HCT116 (cell line): ENCODE results near the gene GNG2. TPM values are rescaled to one million over a fixed set of nuclear protein-coding genes. Genes with fewer than 3 reads are reported as not detected.

Source experiments
- ATAC-seq: fragments of 200-7000 bp; cut with Tn5 transposase; 2 replicates; pipeline ENCODE4 v1.9.1; 2020; ENCODE audit warnings: mild to moderate bottlenecking, moderate library complexity
- BruUV-seq: library from RNA; stranded (reverse); fragments of 400-500 nt; replicated peaks from 2 replicates; lab custom pipeline; 2021; lab: Mats Ljungman, UMichigan
- CTCF ChIA-PET: fragments of 300-600 bp; sonication (Branson Sonifier 250); formaldehyde crosslinking; loops from one replicate; lab custom pipeline; 2021; ENCODE audit warnings: antibody characterized with exemption; lab: Charles Lee
- POLR2A ChIA-PET: fragments of 300-600, 350-600 bp; sonication (Branson Sonifier 250); formaldehyde crosslinking; loops from one replicate; lab custom pipeline; 2021; ENCODE audit warnings: antibody characterized with exemption; lab: Charles Lee
- RAD21 ChIA-PET, 2 experiments: fragments of 300-600 bp; sonication (Branson Sonifier 250); formaldehyde crosslinking; loops; one replicate each; lab custom pipeline; 2023; ENCODE audit warnings: low total read pairs in 2 of 2; ENCODE audit not compliant: uncharacterized antibody in 2 of 2, unreplicated experiment in 2 of 2, low non-redundant PET in 1 of 2; lab: Charles Lee
- DNase-seq: peaks from one replicate; pipeline ENCODE4 v3.0.0-alpha.2; 2010; ENCODE audit warnings: low read depth, low spot score
- H2AFZ ChIP-seq: fragments of 200-600 bp; shearing (Covaris generic), sonication (generic); 2 replicates; pipeline ENCODE4 v1.6.1; 2017; ENCODE audit warnings: low read depth, mixed run types, mixed read lengths, antibody characterized with exemption, low read length; ENCODE audit not compliant: poor library complexity, severe bottlenecking
- H3K27ac ChIP-seq: 2 replicates; pipeline ENCODE4 v1.5.1; 2012; ENCODE audit warnings: low read depth, low read length
- H3K27me3 ChIP-seq: fragments of 200-600 bp; sonication (generic); 2 replicates; pipeline ENCODE4 v1.6.1; 2016; ENCODE audit warnings: mixed run types, low read length, mixed read lengths; ENCODE audit not compliant: insufficient read depth
- H3K36me3 ChIP-seq, 2 experiments: fragments of 200-500 bp in 1 of 2; fragments of 200-600 bp in 1 of 2; sonication (Bioruptor generic) in 1 of 2; sonication (generic) in 1 of 2; 2 replicates each; pipeline versions ENCODE4 v1.5.1 to v1.6.1; 2014 to 2016; ENCODE audit warnings: low read length in 2 of 2, inconsistent platforms in 1 of 2, mixed read lengths in 1 of 2, mixed run types in 1 of 2; ENCODE audit not compliant: insufficient read depth in 2 of 2, control insufficient read depth in 1 of 2
- H3K4me1 ChIP-seq, 2 experiments: fragments of 200-600 bp in 1 of 2; sonication (generic) in 1 of 2; 2 replicates each; pipeline versions ENCODE4 v1.5.1 to v1.6.1; 2012 to 2017; ENCODE audit warnings: low read length in 2 of 2, inconsistent platforms in 1 of 2, mild to moderate bottlenecking in 1 of 2, mixed read lengths in 1 of 2, mixed run types in 1 of 2, moderate library complexity in 1 of 2; ENCODE audit not compliant: insufficient read depth in 2 of 2, control insufficient read depth in 1 of 2
- H3K4me2 ChIP-seq: fragments of 200-600 bp; sonication (generic); 2 replicates; pipeline ENCODE4 v1.6.1; 2017; ENCODE audit warnings: mixed run types, low read length, mixed read lengths
- H3K4me3 ChIP-seq, 2 experiments: fragments of 200-600 bp in 1 of 2; sonication (generic) in 1 of 2; replicated peaks in 1 of 2; 2 replicates each; pipeline ENCODE4 v1.5.1; 2011 to 2016; ENCODE audit warnings: low read length in 2 of 2, control low read depth in 1 of 2, low read depth in 1 of 2, mild to moderate bottlenecking in 1 of 2, mixed read lengths in 1 of 2, mixed run types in 1 of 2
- H3K79me2 ChIP-seq: fragments of 200-600 bp; sonication (generic); 2 replicates; pipeline ENCODE4 v1.6.1; 2017; ENCODE audit warnings: mild to moderate bottlenecking, mixed run types, low read length, moderate library complexity, mixed read lengths; ENCODE audit not compliant: insufficient read depth
- H3K9ac ChIP-seq: fragments of 200-600 bp; sonication (generic); 2 replicates; pipeline ENCODE4 v1.6.1; 2016; ENCODE audit warnings: low read length, mixed read lengths
- H3K9me2 ChIP-seq: fragments of 200-600 bp; sonication (generic), shearing (Covaris generic); 2 replicates; pipeline ENCODE4 v1.6.1; 2017; ENCODE audit warnings: mixed run types, mild to moderate bottlenecking, moderate library complexity; ENCODE audit not compliant: insufficient read depth
- H3K9me3 ChIP-seq, 2 experiments: fragments of 200-500 bp in 1 of 2; fragments of 200-600 bp in 1 of 2; sonication (Bioruptor generic) in 1 of 2; sonication (generic) in 1 of 2; 2 replicates each; pipeline ENCODE4 v1.6.1; 2014 to 2017; ENCODE audit warnings: low read length in 2 of 2, mixed read lengths in 2 of 2, inconsistent platforms in 1 of 2, low read depth in 1 of 2, mild to moderate bottlenecking in 1 of 2, mixed run types in 1 of 2, moderate library complexity in 1 of 2; ENCODE audit not compliant: control insufficient read depth in 1 of 2, insufficient read depth in 1 of 2
- H4K20me1 ChIP-seq: fragments of 200-600 bp; sonication (generic), shearing (Covaris generic); 2 replicates; pipeline ENCODE4 v1.6.1; 2017; ENCODE audit warnings: mixed run types, mild to moderate bottlenecking, moderate library complexity; ENCODE audit not compliant: insufficient read depth
- CBX3 ChIP-seq: IDR thresholded peaks from 2 replicates; pipeline ENCODE4 v1.6.1; 2012; ENCODE audit warnings: low read depth
- CEBPB ChIP-seq: IDR thresholded peaks from 2 replicates; pipeline ENCODE4 v1.6.1; 2012; ENCODE audit warnings: low read depth
- EZH2phosphoT487 ChIP-seq: fragments of 200-600 bp; IDR thresholded peaks from 2 replicates; pipeline ENCODE4 v1.6.1; 2018; ENCODE audit warnings: antibody characterized with exemption, borderline replicate concordance
- POLR2A ChIP-seq: IDR thresholded peaks from 2 replicates; pipeline ENCODE4 v1.7.0; 2011; ENCODE audit warnings: borderline replicate concordance; ENCODE audit not compliant: insufficient read depth, insufficient read length; ENCODE audit errors: extremely low read depth
- POLR2AphosphoS5 ChIP-seq: IDR thresholded peaks from 2 replicates; pipeline ENCODE4 v1.6.1; 2011; ENCODE audit warnings: mild to moderate bottlenecking, low read depth, low read length, moderate library complexity
- SP1 ChIP-seq: IDR thresholded peaks from 2 replicates; pipeline ENCODE4 v1.6.1; 2012; ENCODE audit warnings: low read depth
- YY1 ChIP-seq: IDR thresholded peaks from 2 replicates; pipeline ENCODE4 v1.6.1; 2011; ENCODE audit warnings: low read length, low read depth, moderate library complexity, mild to moderate bottlenecking; ENCODE audit not compliant: insufficient replicate concordance; ENCODE audit errors: extremely low read depth
- ZFX ChIP-seq: fragments of 450-650 bp; IDR thresholded peaks from 2 replicates; pipeline ENCODE4 v1.6.1; 2017
- ZNF274 ChIP-seq: fragments of 200-500 bp; sonication (Bioruptor generic); IDR thresholded peaks from 2 replicates; pipeline ENCODE4 v1.6.1; 2014; ENCODE audit warnings: mild to moderate bottlenecking, low read depth, low read length, inconsistent platforms
- intact Hi-C: fragments of 100-400 bp; cut with micrococcal nuclease; formaldehyde crosslinking; loops from 2 replicates; pipeline ENCODE4 v1.10.0; 2022
- total RNA-seq: library from RNA; stranded (reverse); gene quantifications from one replicate; pipeline ENCODE4 v1.2.1, GENCODE V29; 2021; ENCODE audit not compliant: unreplicated experiment
- TF ChIP-seq, protein P1 (sequence below): IDR thresholded peaks from 2 replicates; pipeline ENCODE4 v1.6.1; 2012

The GNG2 gene
- total RNA-seq, 1 experiment from 2014 or later, result 0.74 TPM

DNA sequence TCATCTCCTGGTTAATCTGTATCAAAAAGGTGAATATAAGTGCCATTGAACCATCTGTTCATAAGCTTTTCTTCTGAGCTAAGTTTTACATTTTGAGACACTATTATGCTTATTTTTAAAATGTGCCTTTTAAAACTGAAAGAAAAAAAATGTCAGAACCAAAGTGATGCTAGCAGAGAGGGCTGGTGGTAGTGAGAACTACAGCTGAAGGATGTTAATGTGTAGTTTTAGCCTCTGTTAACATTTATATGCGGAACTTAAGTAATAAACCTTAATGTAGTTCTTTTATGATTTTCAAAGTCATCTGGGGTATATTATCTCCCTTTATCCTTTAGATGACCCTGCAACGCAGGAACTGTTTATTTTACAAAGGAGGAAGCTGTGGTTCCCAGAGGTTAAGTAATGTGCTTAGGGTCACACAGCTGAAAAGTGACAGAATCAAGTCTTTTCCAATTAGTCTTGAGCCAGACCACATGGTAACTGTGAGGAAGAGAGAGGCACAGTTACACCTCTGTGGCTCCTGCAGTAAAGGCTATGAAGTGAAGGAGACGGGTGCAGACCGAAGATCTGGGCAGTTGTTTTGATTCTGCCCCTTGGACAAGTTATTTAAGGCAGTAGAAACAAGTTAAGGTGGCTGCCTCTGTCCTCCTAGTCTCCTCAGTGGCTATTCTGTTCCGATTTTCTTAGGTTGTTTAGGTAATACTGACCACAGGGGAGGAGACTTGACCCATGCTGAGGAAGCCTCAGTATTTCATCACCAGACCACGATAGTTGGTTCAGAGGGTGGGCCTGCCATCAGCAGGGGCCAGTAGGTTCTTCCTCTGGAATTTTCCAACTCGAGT, 23.9 kb downstream of the GNG2 start:
- intact Hi-C loops, result no loop called here
- ChIA-PET POLR2A (interaction anchor here (0.6 kb wide), 1 partner anchor 26 kb away, joined by 3 read pairs; no protein-coding TSS in a partner anchor), CTCF (no interaction called here)

DNA sequence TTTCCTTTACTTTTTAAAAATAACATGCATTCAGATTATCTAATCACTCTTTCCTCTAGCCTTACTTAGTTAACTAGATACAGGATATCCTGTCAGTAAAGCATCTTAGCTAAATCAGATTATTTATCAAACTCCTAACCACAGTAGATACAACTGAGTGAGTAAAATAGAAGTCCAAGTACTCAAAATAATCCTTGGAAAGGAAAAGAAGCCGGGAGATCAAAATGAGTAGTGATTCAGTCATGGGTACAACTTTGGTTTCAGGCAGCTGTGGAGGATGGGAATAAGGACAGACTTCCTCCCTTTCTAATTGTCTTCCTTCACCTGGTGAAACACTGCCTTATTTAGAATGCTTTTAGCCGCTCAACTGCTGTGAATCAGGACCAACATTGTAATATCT, 29.4 kb downstream of the GNG2 start:
- ChIA-PET POLR2A (no interaction called here), CTCF (no interaction called here), RAD21 (no interaction called here)
- Histone ChIP-seq H3K4me3 (no peak overlapping the region), H4K20me1 (no peaks in the 10 kb centered on the region), H2AFZ (no peak overlapping the region), H3K9me2 (no peaks in the 10 kb centered on the region), H3K4me2 (no peak overlapping the region), H3K36me3 (no peaks in the 10 kb centered on the region), H3K79me2 (no peaks in the 10 kb centered on the region), H3K4me1 (no peaks in the 10 kb centered on the region), H3K9ac (no peak overlapping the region), H3K27ac (no peak overlapping the region), H3K27me3 (no peaks in the 10 kb centered on the region), H3K9me3 (no peaks in the 10 kb centered on the region)
- no TSS peak for BruUV-seq
- TF ChIP-seq ZNF274 (no peak), CEBPB (no peak), CBX3 (no peak), ZFX (no peak), POLR2A (no peak), YY1 (no peak), POLR2AphosphoS5 (no peak), SP1 (no peak), EZH2phosphoT487 (no peak)
- TF ChIP-seq, protein P1, sequence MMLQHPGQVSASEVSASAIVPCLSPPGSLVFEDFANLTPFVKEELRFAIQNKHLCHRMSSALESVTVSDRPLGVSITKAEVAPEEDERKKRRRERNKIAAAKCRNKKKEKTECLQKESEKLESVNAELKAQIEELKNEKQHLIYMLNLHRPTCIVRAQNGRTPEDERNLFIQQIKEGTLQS, result no peak
- intact Hi-C loops, result no loop called here
- DNase-seq (no peak), ATAC-seq (no peak)

More for the DNA sequence above, 23.9 kb downstream of the GNG2 start:
- Histone ChIP-seq H2AFZ (no peak overlapping the region), H3K79me2 (no peaks in the 10 kb centered on the region), H3K9me2 (no peaks in the 10 kb centered on the region), H3K4me3 (no peak overlapping the region), H3K9ac (no peak overlapping the region), H3K9me3 (no peaks in the 10 kb centered on the region), H4K20me1 (no peaks in the 10 kb centered on the region), H3K27ac (no peak overlapping the region), H3K27me3 (no peaks in the 10 kb centered on the region), H3K4me1 (peaks cover 0 to 5% of the 10 kb centered on the region in 2 experiments; a peak in 2 of 4 replicates), H3K36me3 (no peaks in the 10 kb centered on the region), H3K4me2 (no peak overlapping the region; the same call in 1 of the 2 replicates)
- DNase-seq (no peak), ATAC-seq (no peak)
- no TSS peak for BruUV-seq
- RAD21 ChIA-PET, result no interaction called here
- TF ChIP-seq YY1, result no peak
